Activated T-cell treated with anti-CD3 and anti-CD28 coated beads, Interleukin-2, amount 50 U/mL, for 1 hour (primary cell): ENCODE data around the gene TNPO2.

ENCODE experiments used
- DNase-seq: peaks from one replicate; pipeline ENCODE4 v3.0.0-alpha.2; 2020

The TNPO2 gene

DNA sequence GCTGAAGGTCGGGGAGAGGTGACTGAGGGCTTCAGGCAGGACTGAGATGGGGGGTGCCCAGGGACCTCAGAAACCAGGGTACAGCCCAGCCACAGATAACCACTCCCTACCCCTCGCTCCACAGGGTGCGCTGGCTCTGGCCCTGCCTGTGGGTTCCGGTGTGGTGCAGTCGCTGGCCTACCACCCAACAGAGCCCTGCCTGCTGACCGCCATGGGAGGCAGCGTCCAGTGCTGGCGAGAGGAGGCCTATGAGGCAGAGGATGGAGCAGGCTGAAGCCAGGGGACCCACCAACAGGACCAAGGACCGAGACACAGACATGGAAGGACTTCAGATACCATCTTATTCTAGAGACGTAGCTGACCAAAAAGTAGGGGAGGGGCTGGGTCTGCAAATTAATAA is 48.3 kb downstream of the TNPO2 start:
- no peak for DNase-seq

DNA sequence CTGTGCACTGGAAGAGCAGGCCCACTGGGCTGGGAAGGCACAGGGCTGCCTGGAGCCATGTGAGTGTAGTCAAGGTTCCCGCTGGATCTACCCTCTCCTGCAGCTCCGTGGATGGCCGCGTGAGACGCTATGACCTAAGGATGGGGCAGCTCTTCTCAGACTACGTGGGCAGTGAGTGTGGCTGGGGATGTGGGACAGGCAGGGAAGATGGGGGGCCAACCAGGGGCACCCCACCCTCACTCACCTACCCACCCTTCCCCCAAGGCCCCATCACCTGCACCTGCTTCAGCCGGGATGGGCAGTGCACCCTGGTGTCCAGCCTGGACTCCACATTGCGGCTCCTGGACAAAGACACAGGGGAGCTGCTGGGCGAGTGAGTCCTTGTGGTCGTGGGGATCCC is 51.0 kb downstream of the TNPO2 start:
- no peak for DNase-seq

DNA sequence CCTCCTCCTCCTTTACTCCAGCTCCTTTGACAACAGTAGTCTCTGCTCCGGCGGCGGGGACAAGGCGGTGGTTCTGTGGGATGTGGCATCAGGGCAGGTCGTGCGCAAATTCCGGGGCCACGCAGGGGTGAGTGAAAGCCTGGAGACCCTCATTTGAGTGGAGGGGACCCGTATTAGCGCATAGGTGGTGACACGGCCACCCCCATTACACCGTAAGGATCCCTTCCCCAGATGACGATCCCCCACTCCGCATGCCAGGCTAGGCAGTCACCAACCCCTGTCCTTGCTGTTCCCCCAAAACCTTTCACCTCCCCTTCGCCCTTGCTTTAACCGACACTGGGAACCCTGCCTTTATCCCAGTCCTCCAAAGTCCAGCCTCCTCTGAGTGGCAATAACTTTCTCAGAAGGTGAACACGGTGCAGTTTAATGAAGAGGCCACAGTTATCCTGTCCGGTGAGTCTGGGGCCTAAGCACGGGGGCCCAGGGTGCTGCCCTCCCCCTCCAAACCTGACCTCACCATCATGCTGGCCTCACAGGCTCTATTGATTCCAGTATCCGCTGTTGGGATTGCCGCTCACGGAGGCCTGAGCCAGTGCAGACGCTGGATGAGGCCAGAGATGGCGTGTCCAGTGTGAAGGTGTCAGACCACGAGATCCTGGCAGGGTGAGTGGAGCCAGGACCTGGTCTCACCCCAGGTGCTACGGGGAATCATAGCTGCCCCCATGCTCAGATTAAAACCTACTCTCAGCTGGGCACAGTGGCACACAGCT is 53.4 kb downstream of the TNPO2 start:
- DNase-seq: no peak

DNA sequence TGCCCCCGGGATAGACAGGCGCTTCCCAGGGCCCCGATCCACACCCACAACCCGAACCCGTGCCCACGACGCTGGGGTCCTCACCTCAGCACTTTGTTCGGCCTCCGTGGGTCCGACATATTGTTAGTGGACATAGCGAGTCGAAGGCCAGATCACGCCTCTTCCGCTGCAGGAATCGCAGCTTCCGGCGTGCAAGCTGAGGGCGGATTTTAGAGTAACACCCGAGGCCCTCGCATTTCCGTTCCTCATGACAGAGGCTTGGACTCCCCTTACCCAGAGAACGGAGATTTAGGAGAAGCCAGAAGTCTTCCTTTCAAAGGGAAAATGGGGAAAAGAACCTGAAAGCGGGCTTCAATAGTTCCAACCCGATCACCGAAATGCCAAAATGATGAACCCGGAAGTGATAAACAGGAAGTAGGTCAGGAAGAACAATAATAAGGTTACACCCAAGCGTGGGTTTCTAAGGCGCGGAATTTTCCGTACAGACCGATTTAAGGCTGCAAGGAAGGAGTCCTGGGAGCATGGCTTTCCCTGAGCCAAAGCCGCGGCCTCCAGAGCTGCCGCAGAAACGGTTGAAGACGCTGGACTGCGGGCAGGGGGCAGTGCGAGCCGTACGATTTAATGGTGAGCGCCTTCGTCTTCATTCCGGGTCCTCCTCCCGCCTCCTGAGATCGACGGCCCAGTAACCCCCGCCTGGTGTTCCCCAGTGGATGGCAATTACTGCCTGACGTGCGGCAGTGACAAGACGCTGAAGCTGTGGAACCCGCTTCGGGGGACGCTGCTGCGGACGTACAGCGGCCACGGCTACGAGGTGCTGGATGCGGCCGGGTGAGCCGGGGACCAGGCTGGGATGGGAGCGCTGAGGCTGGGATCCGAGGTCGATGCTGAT is 54.2 kb downstream of the TNPO2 start:
- peak; percentile 80 for DNase-seq

DNA sequence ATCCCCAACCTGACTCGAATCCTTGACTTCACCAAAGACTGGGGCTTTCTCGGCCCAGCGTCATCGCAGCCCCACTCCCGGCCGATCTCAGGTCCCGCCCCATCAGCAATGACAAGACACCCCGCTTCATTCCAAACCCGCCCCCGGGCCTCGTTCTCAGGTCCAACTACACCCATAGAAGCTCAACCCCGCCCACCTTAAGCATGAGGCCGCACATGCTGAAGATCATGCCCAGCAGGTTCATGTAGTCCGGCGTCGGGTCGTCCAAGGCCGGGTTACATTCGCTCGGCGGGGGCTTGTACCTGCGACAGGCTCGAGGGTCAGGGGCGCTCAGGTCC is 54.8 kb downstream of the TNPO2 start:
- peak; percentile 71 for DNase-seq

DNA sequence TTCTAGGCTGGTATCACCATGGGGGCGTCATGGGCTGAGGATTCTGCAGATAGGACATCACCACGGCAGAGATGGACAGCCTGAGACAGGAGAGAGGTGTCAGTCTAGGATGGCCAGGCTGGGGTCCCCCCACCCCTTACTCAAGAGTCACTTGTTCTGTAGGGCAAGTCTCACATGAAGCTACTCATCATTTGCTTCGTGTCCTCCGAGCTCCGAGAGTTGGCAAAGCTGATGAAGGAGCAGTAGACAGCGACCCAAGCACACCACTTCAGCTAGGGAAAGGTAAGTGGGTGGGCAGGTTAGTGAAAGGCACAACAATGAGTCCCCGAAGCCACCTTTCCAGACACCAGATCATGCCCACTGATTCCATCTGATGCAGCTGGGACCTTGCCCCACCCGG is 55.4 kb downstream of the TNPO2 start:
- DNase-seq: no peak

DNA sequence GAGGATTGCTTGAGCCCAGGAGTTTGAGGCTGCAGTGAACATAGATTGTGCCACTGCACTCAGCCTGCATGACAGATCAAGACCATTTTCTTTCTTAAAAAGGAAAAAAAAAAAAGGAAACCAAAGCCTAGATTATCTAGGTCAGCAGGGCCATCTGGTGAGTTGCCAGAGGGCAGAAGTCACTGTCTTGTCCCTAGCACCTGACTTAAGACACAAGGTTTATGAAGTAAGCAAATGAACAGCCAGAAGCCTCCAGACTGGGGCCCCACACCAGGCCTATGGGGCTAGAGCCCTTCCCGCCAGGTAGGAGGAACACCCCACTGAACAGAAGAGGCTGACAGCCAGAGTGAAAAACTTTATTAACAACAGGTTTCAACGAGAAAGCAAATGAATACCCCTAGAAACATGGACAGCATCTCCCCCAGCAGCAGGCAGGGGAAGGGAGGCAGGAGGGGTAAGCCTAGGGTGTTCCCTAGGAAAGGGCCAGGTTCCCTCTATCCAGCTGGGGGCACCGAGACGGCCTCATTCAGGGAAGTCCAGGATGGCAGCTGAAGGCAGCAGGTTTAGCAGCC is 55.9 kb downstream of the TNPO2 start:
- DNase-seq: no peak

DNA sequence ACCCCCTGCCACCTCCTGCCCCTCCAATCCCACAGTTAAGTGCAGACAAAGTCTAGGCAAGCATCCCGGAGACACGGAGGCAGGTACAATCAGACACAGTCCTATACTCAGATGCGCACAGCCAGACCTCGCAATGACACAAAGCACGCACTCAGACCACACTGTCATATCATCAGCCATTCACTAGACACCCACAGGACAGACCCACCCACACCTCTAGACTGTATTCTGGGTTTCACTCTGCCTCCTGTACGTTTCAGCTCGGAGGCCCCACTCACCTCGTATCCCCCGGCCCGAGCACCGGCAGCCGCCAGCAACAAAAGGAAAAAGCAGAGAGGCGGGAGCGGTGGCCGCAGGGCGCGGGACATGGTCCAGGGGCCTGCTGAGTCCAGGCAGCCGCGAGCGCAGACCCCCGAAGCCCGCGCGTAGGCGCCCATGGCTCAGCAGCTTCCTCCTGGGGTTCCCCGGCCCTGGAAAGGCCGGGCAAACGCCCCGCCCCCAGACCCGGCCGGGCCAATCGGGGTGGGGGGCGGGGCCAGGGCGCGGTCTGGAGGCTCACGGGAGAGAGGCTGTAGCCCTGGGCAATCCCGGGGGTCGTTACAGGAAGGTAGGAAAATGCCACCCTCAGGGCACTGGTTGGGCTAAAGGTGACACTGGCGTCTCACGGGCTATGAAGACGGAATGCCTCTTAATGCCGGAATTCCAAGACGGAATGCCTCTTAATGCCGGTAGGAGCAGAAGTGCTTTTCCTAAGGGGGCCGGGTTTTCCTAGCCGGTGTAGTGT is 57.3 kb downstream of the TNPO2 start, which contains the start of the genes MAN2B1 and WDR83:
MAN2B1 (minus strand) TSS at position 478 of the 784 bp plus-strand sequence; CDS start at position 437, 41 bp downstream.
WDR83 (plus strand) TSS at position 543 of the 784 bp plus-strand sequence. CDS start 2,984 bp downstream, outside the sequence.
- DNase-seq: peak; percentile 82

DNA sequence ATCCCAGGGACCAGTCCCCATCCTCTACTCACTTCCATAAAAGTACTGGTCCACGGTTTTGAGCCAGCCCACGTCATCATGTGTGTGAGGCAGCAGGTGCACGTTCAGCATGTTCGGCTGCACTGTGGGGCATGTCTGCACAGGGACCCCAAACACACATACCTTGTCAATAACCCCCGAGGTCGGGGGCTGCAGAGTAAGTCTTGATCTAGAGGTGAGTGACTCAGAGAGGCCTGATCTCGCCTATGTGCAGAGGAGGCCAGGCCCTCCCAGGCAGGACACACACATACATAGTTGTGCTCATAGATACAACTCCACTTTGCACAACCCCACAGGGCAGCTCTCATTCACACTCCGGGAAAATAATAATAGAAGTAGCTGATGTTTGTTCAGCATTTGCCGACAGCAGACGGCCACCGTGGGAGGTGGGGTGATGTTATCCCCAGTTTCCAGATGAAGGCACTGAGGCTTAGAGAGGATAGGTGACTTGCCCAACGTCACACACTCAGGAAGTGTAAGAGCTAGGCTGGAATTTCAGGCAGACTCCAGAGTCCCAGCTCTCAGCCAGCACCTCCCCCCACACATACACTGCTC is 58.0 kb downstream of the TNPO2 start:
- DNase-seq: peak; percentile 29

DNA sequence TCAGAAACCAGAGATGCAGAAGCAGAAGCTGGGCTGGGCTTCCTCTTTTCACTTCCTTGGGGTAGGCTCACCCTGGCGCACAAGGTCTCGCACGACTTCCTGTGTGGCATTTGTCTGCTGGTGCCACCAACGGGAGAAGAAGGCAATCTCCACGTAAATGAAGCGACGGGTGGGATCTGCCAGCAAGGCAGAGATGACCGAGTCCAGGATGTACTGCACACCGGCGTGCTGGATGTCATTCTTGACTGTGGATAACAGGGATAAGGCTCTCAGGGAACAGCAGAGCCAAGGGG is 58.5 kb downstream of the TNPO2 start:
- peak; percentile 51 for DNase-seq

DNA sequence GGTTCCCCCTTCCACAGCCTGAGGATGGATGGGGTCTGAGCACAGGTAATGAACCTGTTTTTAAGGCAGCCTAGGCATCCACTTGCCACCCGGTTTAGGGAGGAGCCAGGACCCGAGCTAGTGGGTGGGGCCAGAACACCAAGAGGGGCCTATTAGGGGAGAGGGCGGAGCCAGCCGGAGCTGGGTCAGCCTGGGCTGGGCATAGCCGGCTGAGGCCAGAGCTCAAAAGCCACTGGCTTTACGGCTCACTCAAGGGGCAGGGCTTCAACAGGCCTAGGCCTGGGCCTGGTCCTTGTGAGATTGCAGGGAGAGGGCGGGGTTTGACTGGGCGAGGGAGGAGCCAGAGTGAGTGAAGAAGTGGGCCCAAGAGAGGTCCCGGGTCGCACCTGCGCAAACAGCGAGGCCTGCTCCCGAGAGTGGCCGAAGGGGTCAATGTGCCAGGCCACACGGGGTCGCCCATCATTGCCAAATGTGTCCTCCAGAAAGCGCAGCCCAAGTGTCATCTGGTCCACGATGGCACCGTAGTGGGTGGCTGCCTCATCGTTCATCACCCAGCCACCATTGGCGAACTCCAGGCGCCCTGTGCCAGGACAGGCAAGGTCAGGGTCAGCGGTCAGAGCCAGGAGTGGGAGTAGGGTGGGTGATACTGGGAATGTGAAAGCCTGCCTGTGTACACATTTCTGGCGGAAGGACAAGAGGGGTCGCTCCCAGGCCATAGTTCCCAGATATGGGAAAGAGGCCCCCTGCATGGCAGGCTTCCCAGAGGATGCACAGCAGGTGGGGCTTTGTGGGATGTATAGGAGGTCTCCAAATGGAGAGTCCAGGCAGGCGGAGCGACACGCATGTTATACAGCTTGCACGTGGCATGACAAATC is 59.1 kb downstream of the TNPO2 start:
- DNase-seq: no peak

DNA sequence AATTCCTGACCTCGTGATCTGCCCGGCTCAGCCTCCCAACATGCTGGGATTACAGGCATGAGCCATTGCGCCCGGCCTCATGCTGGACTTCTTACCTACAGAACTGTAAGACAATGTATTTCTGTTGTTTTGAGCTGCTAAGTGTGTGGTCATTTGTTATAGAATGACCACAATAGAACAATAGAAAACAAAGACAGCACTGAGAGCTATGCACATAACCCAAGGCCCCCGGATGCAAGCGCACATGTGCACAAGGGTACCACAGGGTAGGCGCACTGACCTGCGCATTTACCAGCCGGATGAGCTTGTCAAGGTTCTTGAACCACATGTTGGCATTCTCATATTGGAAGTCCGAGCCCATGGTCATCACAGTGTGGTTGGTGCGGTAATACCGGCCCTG is 62.8 kb downstream of the TNPO2 start:
- DNase-seq: no peak

DNA sequence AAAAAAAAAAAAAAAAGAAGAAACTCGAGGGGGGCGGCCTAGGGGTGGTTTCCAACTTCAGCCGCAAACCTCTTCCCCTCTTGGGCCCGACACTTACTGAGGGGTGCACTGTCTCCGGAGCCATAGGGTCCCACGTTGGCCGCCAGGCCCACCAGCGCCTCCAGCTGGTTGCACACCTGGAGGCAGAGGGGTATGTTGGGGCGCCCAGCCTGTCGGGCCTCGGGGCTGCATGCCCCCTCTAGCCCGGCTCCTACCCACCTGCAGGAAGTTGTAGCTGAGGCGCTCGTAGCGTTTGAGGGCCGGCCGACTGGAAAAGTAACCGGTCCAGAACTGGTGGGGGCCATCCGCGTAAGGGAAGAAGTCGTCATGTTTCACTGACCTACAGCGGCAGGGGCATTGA is 65.8 kb downstream of the TNPO2 start:
- DNase-seq: no peak

DNA sequence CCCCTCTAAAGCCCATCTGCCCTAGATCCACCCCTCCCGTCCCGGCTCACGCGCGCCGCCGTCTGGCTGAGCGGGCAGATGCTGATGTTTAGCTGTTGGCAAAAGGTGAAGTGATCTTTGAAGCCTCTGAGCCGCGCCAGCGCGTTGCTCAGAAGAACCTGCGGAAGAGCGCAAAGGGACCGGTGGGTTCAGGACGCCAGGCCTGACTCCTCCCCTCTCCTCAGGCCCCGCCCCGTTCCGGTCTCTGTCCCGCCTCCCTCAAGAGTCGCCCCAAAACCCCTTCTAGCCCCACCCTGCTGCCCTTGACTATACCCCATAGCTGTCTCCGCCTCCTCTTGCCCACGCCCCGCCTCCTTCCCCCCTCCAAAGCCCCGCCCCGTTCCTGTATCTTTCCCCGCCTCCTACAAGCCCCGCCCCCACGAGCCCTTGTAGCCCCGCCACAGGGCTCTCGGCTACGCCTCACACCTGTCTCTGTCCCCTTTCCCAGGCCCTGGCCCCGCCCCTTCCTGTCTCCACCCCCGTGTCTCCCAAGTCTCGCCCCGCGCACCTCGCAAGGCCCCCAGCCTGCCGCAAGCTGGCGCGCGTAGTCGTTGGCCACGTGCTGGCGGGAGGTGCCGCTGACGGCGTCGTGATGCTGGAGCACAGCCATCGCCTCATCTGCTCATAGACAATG is 66.7 kb downstream of the TNPO2 start:
- no peak for DNase-seq

DNA sequence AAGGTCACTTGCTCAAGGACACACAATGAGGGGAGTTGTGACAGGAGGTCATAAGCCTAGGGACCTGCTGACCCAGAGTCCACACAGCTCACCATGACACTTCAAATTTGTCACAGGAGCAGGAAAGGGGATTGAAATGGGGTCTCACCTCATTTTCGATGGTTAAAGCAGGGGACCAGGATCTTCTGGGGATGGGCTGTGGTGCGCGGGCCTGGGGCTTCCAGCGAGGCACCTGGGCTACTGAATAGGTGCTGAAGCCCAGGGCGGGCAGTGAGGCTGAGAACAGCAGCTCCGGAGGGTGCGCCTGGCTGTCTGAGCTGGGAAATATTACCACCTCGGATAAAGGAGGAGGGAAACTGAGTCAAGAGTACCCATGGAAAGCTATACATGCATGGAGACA is 68.2 kb downstream of the TNPO2 start:
- DNase-seq: no peak

DNA sequence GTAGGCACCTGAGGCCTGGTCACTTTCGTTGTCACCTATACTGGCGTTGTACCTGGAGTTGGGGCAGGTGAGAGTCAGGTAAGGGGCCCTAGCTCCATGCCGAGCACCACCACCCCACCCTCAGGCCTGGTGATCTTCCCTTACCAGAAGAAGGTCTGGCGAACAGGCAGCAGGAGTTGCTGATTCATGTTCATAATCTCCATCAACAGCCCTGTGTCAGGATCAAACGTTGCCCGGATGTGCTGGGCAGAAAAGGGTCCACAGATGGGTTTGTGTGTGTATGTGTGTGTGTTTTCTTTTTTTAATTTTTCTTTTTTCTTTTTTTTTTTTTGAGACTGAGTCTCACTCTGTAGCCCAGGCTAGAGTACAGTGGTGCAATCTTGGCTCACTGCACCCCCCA is 71.5 kb downstream of the TNPO2 start:
- no peak for DNase-seq

DNA sequence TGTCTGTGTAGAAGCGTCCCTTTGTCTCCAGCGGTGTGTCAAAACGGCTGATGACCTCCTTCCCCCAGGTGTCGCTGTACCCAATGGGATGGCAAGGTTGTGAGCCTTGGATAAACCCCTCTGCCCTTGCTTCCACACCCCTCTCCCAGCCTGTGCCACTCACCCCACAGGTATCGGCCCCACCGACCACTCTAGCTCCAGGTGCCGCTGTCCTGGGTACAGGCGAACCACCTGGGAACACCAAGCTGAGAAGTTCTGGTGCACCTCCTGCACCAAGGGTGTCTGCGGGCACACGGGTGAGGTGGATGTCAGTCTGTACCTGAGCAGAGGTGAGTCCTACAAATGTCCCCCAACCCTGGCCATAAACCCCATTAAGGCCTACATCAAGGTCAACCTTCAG is 73.8 kb downstream of the TNPO2 start:
- no peak for DNase-seq
